IMR-90 (cell line): Measurements from ENCODE around the gene ZMIZ1. TPM values are rescaled to one million over a fixed set of nuclear protein-coding genes. Genes with fewer than 3 reads are reported as not detected.

Experiments used
- ATAC-seq: fragments of 200-7000 bp; cut with Tn5 transposase; 2 replicates; pipeline ENCODE4 v1.9.1; 2020; ENCODE audit warnings: low read depth, mild to moderate bottlenecking, moderate library complexity
- BruUV-seq: library from RNA; stranded (reverse); fragments of 400-500 nt; replicated peaks from 2 replicates; lab custom pipeline; 2021; lab: Mats Ljungman, UMichigan
- CTCF ChIA-PET: fragments of 300-600 bp; formaldehyde crosslinking; extraction: SDS; loops from one replicate; lab custom pipeline; 2021; ENCODE audit warnings: antibody characterized with exemption; lab: Yijun Ruan, JAX
- POLR2A ChIA-PET: fragments of 300-600 bp; sonication (Branson Sonifier 250); formaldehyde crosslinking; loops from one replicate; lab custom pipeline; 2022; ENCODE audit warnings: antibody characterized with exemption; ENCODE audit not compliant: unreplicated experiment; lab: Charles Lee
- DNase-seq: peaks from one replicate; pipeline ENCODE4 v3.0.0; 2013
- H2AFZ ChIP-seq: replicated peaks from 2 replicates; pipeline ENCODE3; 2013; ENCODE audit warnings: low read length, mild to moderate bottlenecking; ENCODE audit not compliant: poor library complexity
- H2AK5ac ChIP-seq: 2 replicates; pipeline ENCODE4 v1.6.1; 2013; ENCODE audit warnings: low read depth, low read length, inconsistent platforms
- H2AK9ac ChIP-seq: replicated peaks from 2 replicates; pipeline ENCODE3; 2013; ENCODE audit warnings: mild to moderate bottlenecking, low read depth, low read length, moderate library complexity; ENCODE audit not compliant: poor library complexity
- H2BK120ac ChIP-seq: 2 replicates; pipeline ENCODE4 v1.6.1; 2013; ENCODE audit warnings: low read depth, low read length, inconsistent platforms
- H2BK15ac ChIP-seq: 3 replicates; pipeline ENCODE4 v1.6.1; 2013; ENCODE audit warnings: low read depth, low read length, inconsistent platforms
- H2BK20ac ChIP-seq: 2 replicates; pipeline ENCODE4 v1.6.1; 2013; ENCODE audit warnings: low read depth, mild to moderate bottlenecking, inconsistent platforms, low read length, moderate library complexity
- H2BK5ac ChIP-seq: 2 replicates; pipeline ENCODE4 v1.6.1; 2013; ENCODE audit warnings: mild to moderate bottlenecking, low read depth, low read length, inconsistent platforms; ENCODE audit not compliant: poor library complexity, severe bottlenecking
- H3K14ac ChIP-seq: replicated peaks from 2 replicates; pipeline ENCODE4 v1.6.1; 2013; ENCODE audit warnings: low read depth, low read length, inconsistent platforms
- H3K18ac ChIP-seq: 2 replicates; pipeline ENCODE4 v1.6.1; 2013; ENCODE audit warnings: low read depth, low read length, control low read depth
- H3K23ac ChIP-seq: 2 replicates; pipeline ENCODE4 v1.6.1; 2013; ENCODE audit warnings: low read depth, low read length, inconsistent platforms
- H3K27ac ChIP-seq: 2 replicates; pipeline ENCODE4 v1.5.1; 2013; ENCODE audit warnings: mild to moderate bottlenecking, control low read depth, low read length; ENCODE audit not compliant: insufficient read depth
- H3K27me3 ChIP-seq: 2 replicates; pipeline ENCODE4 v1.6.1; 2013; ENCODE audit warnings: low read length; ENCODE audit not compliant: control insufficient read depth, insufficient read depth
- H3K36me3 ChIP-seq: 2 replicates; pipeline ENCODE4 v1.6.1; 2013; ENCODE audit warnings: low read length, mixed read lengths; ENCODE audit not compliant: control insufficient read depth, insufficient read depth
- H3K4ac ChIP-seq: 2 replicates; pipeline ENCODE4 v1.6.1; 2013; ENCODE audit warnings: low read depth, low read length, inconsistent platforms
- H3K4me1 ChIP-seq: 2 replicates; pipeline ENCODE4 v1.6.1; 2013; ENCODE audit warnings: low read length, mixed read lengths; ENCODE audit not compliant: control insufficient read depth, insufficient read depth
- H3K4me2 ChIP-seq: 2 replicates; pipeline ENCODE4 v1.6.1; 2013; ENCODE audit warnings: low read depth, mild to moderate bottlenecking, control low read depth, low read length, moderate library complexity
- H3K4me3 ChIP-seq: 2 replicates; pipeline ENCODE4 v1.5.1; 2013; ENCODE audit warnings: low read depth, mild to moderate bottlenecking, control low read depth, low read length, moderate library complexity; ENCODE audit not compliant: insufficient read depth
- H3K56ac ChIP-seq: 2 replicates; pipeline ENCODE4 v1.6.1; 2013; ENCODE audit warnings: low read length, inconsistent platforms; ENCODE audit not compliant: insufficient read depth; ENCODE audit errors: extremely low read depth
- H3K79me1 ChIP-seq, 2 experiments: 2 replicates each; pipeline ENCODE4 v1.6.1; 2013; ENCODE audit warnings: low read length in 2 of 2, inconsistent platforms in 1 of 2, low read depth in 1 of 2
- H3K9ac ChIP-seq: 2 replicates; pipeline ENCODE4 v1.6.1; 2013; ENCODE audit warnings: low read depth, low read length, control low read depth
- H3K9me1 ChIP-seq: 2 replicates; pipeline ENCODE4 v1.6.1; 2013; ENCODE audit warnings: low read length, inconsistent platforms; ENCODE audit not compliant: insufficient read depth
- H3K9me3 ChIP-seq: 2 replicates; pipeline ENCODE4 v1.6.1; 2013; ENCODE audit warnings: low read length; ENCODE audit not compliant: control insufficient read depth, insufficient read depth
- H4K20me1 ChIP-seq: 2 replicates; pipeline ENCODE4 v1.6.1; 2013; ENCODE audit warnings: low read length, inconsistent platforms; ENCODE audit not compliant: insufficient read depth
- H4K5ac ChIP-seq: 2 replicates; pipeline ENCODE4 v1.6.1; 2013; ENCODE audit warnings: mild to moderate bottlenecking, low read depth, low read length, control low read depth
- H4K8ac ChIP-seq, 2 experiments: 2 replicates each; pipeline ENCODE4 v1.6.1; 2013; ENCODE audit warnings: low read depth in 2 of 2, low read length in 2 of 2, control low read depth in 1 of 2, inconsistent platforms in 1 of 2
- H4K91ac ChIP-seq: 2 replicates; pipeline ENCODE4 v1.6.1; 2013; ENCODE audit warnings: low read depth, low read length, inconsistent platforms; ENCODE audit not compliant: insufficient read depth
- CEBPB ChIP-seq: IDR thresholded peaks from 2 replicates; pipeline ENCODE4 v1.6.1; 2012; ENCODE audit warnings: low read depth, low read length, improper control_type of control experiment
- MAFK ChIP-seq: IDR thresholded peaks from 2 replicates; pipeline ENCODE4 v1.6.1; 2012; ENCODE audit warnings: low read depth, low read length, improper control_type of control experiment
- MXI1 ChIP-seq: IDR thresholded peaks from 2 replicates; pipeline ENCODE4 v1.6.1; 2012; ENCODE audit warnings: low read depth, mild to moderate bottlenecking, low read length, moderate library complexity, borderline replicate concordance
- WGBS, 2 experiments: methylation state at CpG; one replicate each; pipeline versions ENCODE4 v1.1.5 to v1.1.7; 2013; ENCODE audit warnings: missing lambda C conversion rate in 2 of 2; ENCODE audit not compliant: insufficient read length in 1 of 2; ENCODE audit errors: extremely low coverage in 2 of 2; 5-methylcytosine and 5-hydroxymethylcytosine counted together
- dilution Hi-C: fragments of 300-500 bp; cut with HindIII; formaldehyde crosslinking; loops from one replicate; pipeline ENCODE4 v1.14.3; 2018; ENCODE audit warnings: low sequenced_read_pairs; ENCODE audit not compliant: unreplicated experiment
- in situ Hi-C: fragments of 300-500 bp; cut with MboI; formaldehyde crosslinking; loops from 3 replicates; pipeline ENCODE4 v1.14.3; 2019; ENCODE audit warnings: low sequenced_read_pairs, inconsistent platforms, mixed read lengths
- intact Hi-C: fragments of 100-400 bp; cut with micrococcal nuclease; formaldehyde crosslinking; loops from 2 replicates; pipeline ENCODE4 v1.10.0; 2022
- polyA plus RNA-seq, 3 experiments: library from polyadenylated mRNA; depleted of rRNA; stranded (reverse); fragments of >200 nt; gene quantifications; 2 replicates each; pipeline ENCODE4 v1.2.3, GENCODE V29; 2012; ENCODE audit warnings: low replicate concordance in 1 of 3
- total RNA-seq: library from RNA; depleted of rRNA; stranded (reverse); fragments of >200 nt; gene quantifications from 2 replicates; pipeline ENCODE4 v1.2.3, GENCODE V29; 2012
- TF ChIP-seq, protein P1 (sequence below): fragments of 150-350 bp; IDR thresholded peaks from 2 replicates; pipeline ENCODE4 v1.6.1; 2016; ENCODE audit warnings: low read depth, mild to moderate bottlenecking, low read length, moderate library complexity, borderline replicate concordance

Gene ZMIZ1
- total and polyA plus RNA-seq, 2 of the 4 experiments (the other 2 are of a cell fraction), result 6.6 to 48.7 TPM

DNA sequence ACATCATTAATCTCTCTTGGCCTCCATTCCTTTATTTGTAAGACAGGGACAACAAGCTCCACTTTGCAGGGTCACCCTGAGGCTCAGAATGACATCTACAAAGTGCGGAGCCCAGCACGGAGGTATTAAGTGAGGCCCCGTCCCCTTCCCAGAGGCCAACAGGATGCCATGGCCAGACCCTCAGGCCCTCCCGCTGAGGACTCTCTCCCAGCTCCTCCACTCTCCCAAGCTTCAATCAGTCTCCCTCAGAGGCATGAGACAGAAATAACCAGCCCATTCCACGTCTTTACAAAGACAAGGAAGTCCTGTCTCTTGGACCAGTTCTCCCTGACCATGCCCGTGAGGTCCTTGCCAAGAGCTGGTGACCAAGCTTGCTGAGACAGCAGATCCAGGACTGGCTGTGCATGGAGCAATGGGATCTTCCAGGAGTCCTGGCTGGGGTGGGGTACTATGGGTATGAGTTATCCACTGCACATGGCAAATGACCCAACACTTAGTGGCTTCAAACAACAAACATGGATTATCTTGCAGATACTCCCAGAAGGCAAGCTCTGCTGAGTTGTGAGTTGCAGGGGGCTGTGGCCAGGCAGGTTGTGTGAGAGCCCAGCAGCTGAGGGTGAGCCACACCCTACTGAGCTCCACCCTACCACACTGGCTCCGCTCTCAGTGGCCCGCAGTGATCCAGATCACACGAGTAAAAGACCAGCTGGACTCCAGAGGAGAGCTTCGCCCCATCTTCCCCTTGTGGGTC, 274.2 kb downstream of the ZMIZ1 start:
- H3K27me3 ChIP-seq, result no peaks in the 10 kb centered on the region
- peak overlapping the region; percentile 9; the same call in 1 of the 2 replicates for H3K4ac ChIP-seq
- H3K4me2 ChIP-seq, result no peak overlapping the region
- H2BK20ac ChIP-seq, result no peak overlapping the region
- H3K36me3 ChIP-seq, result no peaks in the 10 kb centered on the region
- no peak overlapping the region for H4K5ac ChIP-seq
- H3K18ac ChIP-seq, result no peak overlapping the region
- H3K14ac ChIP-seq, result no peak overlapping the region; the same call in 1 of the 2 replicates
- in situ Hi-C loops, result no loop called here
- no peaks in the 10 kb centered on the region for H4K20me1 ChIP-seq
- H4K8ac ChIP-seq, result no peak overlapping the region
- no peak overlapping the region for H3K56ac ChIP-seq
- no peak overlapping the region for H3K4me3 ChIP-seq
- H2BK120ac ChIP-seq, result no peak overlapping the region
- H3K4me1 ChIP-seq, result peaks cover 2% of the 10 kb centered on the region
- H2AK9ac ChIP-seq, result no peak overlapping the region
- WGBS, 2 experiments, result 83% methylated on average over 1 of the region's 10 CpGs; no CpG with 5 or more reads in 1 of the 2 experiments
- no peak overlapping the region for H2BK15ac ChIP-seq
- peak overlapping the region; percentile 20; the same call in 1 of the 2 replicates for H2AK5ac ChIP-seq
- ChIA-PET CTCF (no interaction called here), POLR2A (no interaction called here)
- BruUV-seq, result no TSS peak
- H3K9me1 ChIP-seq, result 0 out of 2 replicates have a peak, but pooled peaks cover 4% of the 10 kb centered on the region
- H3K9me3 ChIP-seq, result no peaks in the 10 kb centered on the region
- intact Hi-C loops, result no loop called here
- no peak overlapping the region for H3K27ac ChIP-seq
- peak overlapping the region; percentile 0 for H2AFZ ChIP-seq
- H3K9ac ChIP-seq, result no peak overlapping the region
- no peak overlapping the region for H3K23ac ChIP-seq
- no peak overlapping the region for H4K91ac ChIP-seq
- DNase-seq (peak; percentile 29), ATAC-seq (no peak)
- H3K79me1 ChIP-seq, result peaks cover 0 to 3% of the 10 kb centered on the region in 2 experiments; a peak in 2 of 4 replicates
- TF ChIP-seq CEBPB, result no peak
- no peak for TF ChIP-seq MXI1
- peak; percentile 42; the same call in 1 of the 2 replicates for TF ChIP-seq MAFK
- TF ChIP-seq, protein P1, sequence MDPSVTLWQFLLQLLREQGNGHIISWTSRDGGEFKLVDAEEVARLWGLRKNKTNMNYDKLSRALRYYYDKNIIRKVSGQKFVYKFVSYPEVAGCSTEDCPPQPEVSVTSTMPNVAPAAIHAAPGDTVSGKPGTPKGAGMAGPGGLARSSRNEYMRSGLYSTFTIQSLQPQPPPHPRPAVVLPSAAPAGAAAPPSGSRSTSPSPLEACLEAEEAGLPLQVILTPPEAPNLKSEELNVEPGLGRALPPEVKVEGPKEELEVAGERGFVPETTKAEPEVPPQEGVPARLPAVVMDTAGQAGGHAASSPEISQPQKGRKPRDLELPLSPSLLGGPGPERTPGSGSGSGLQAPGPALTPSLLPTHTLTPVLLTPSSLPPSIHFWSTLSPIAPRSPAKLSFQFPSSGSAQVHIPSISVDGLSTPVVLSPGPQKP, result no peak
- H2BK5ac ChIP-seq, result no peak overlapping the region
- dilution Hi-C loops, result no loop called here
